Renal cortical epithelial cell (primary cell): Measurements from ENCODE around the gene TMEM163. TPM values are rescaled to one million over a fixed set of nuclear protein-coding genes. Genes with fewer than 3 reads are reported as not detected.

ENCODE experiments used
- DNase-seq: peaks from one replicate; pipeline ENCODE4 v3.0.0-alpha.2; 2011; ENCODE audit warnings: low read depth
- total RNA-seq: library from RNA; depleted of rRNA; stranded (reverse); fragments of >200 nt; gene quantifications from 2 replicates; pipeline ENCODE4 v1.2.3, GENCODE V29; 2014

Gene TMEM163
- total RNA-seq, 1 donor from 2014 or later, result 6.7 TPM

GRCh38 chr2:134693359-134694330 is 25.2 kb downstream of the TMEM163 start:
- DNase-seq, result no peak

GRCh38 chr2:134692499-134692898 is 26.3 kb downstream of the TMEM163 start:
- DNase-seq, result no peak

- DNase-seq, result no peak
These were observed 28.1 kb downstream of the TMEM163 start for GRCh38 chr2:134690629-134691215.

GRCh38 chr2:134689315-134689714 is 29.5 kb downstream of the TMEM163 start:
- no peak for DNase-seq

GRCh38 chr2:134685967-134686366 is 32.8 kb downstream of the TMEM163 start:
- no peak for DNase-seq

- peak; percentile 66 for DNase-seq
These were observed 35.2 kb downstream of the TMEM163 start for GRCh38 chr2:134683561-134684112.

- DNase-seq, result no peak
These were observed 36.1 kb downstream of the TMEM163 start for GRCh38 chr2:134682726-134683125.

- DNase-seq, result peak; percentile 59
These were observed 37.6 kb downstream of the TMEM163 start for GRCh38 chr2:134681201-134681600.

- DNase-seq, result no peak
These were observed 39.1 kb downstream of the TMEM163 start for GRCh38 chr2:134679745-134680144.

GRCh38 chr2:134679294-134679693 is 39.5 kb downstream of the TMEM163 start:
- DNase-seq, result no peak

GRCh38 chr2:134677856-134678756 is 40.7 kb downstream of the TMEM163 start:
- DNase-seq, result no peak

- DNase-seq, result no peak
These were observed 41.8 kb downstream of the TMEM163 start for GRCh38 chr2:134676960-134677359.

- DNase-seq, result no peak
These were observed 43.5 kb downstream of the TMEM163 start for GRCh38 chr2:134675314-134675713.

GRCh38 chr2:134674687-134675086 is 44.1 kb downstream of the TMEM163 start:
- no peak for DNase-seq

GRCh38 chr2:134671513-134671912 is 47.3 kb downstream of the TMEM163 start:
- no peak for DNase-seq

GRCh38 chr2:134670955-134671354 is 47.8 kb downstream of the TMEM163 start:
- peak; percentile 32 for DNase-seq

- DNase-seq, result peak; percentile 98
These were observed 48.8 kb downstream of the TMEM163 start for GRCh38 chr2:134669731-134670669.

- peak; percentile 57 for DNase-seq
These were observed 50.0 kb downstream of the TMEM163 start for GRCh38 chr2:134668821-134669220.

GRCh38 chr2:134667541-134667940 is 51.3 kb downstream of the TMEM163 start:
- peak; percentile 93 for DNase-seq

GRCh38 chr2:134667081-134667480 is 51.7 kb downstream of the TMEM163 start:
- DNase-seq, result no peak
